Naive B cell (primary cell): ENCODE data around the gene PLEKHH3. TPM values are rescaled to one million over a fixed set of nuclear protein-coding genes. Genes with fewer than 3 reads are reported as not detected.

Experiments used
- ATAC-seq, 2 donors: fragments of 150-1000 bp; cut with Tn5 transposase; 2 replicates each; pipeline ENCODE4 v1.10.0; 2021; ENCODE audit warnings: low read depth in 2 of 2, mild to moderate bottlenecking in 2 of 2, moderate library complexity in 2 of 2
- DNase-seq: peaks from one replicate; pipeline ENCODE4 v3.0.0; 2022
- H3K27ac Mint-ChIP-seq, 6 donors: one replicate each; pipeline ENCODE4 v1.8.0; 2020 to 2022; ENCODE audit warnings: mild to moderate bottlenecking in 6 of 6, mixed read lengths in 6 of 6, moderate library complexity in 5 of 6, inconsistent platforms in 2 of 6
- H3K27me3 Mint-ChIP-seq, 3 donors: one replicate each; pipeline ENCODE4 v1.8.0; 2021 to 2022; ENCODE audit warnings: mixed read lengths in 3 of 3, mild to moderate bottlenecking in 1 of 3
- H3K36me3 Mint-ChIP-seq, 2 donors: one replicate each; pipeline ENCODE4 v1.8.0; 2020 to 2022; ENCODE audit warnings: mixed read lengths in 2 of 2, inconsistent platforms in 1 of 2, mild to moderate bottlenecking in 1 of 2
- H3K4me1 Mint-ChIP-seq, 3 donors: one replicate each; pipeline ENCODE4 v1.8.0; 2020 to 2022; ENCODE audit warnings: mixed read lengths in 3 of 3, inconsistent platforms in 1 of 3, mild to moderate bottlenecking in 1 of 3, moderate library complexity in 1 of 3
- H3K4me3 Mint-ChIP-seq, 8 donors: one replicate each; pipeline ENCODE4 v1.8.0; 2020 to 2022; ENCODE audit warnings: mild to moderate bottlenecking in 8 of 8, mixed read lengths in 8 of 8, moderate library complexity in 8 of 8, inconsistent platforms in 2 of 8
- H3K9me3 Mint-ChIP-seq, 7 donors: one replicate each; pipeline ENCODE4 v1.8.0; 2020 to 2022; ENCODE audit warnings: mixed read lengths in 7 of 7, mild to moderate bottlenecking in 5 of 7, inconsistent platforms in 2 of 7, moderate library complexity in 1 of 7
- polyA plus RNA-seq, 6 donors: library from polyadenylated mRNA; unstranded; fragments of 300-500 nt; fragmentation: Illumina TruSeq; gene quantifications; one replicate each; pipeline ENCODE4 v1.2.3, GENCODE V29; 2021; ENCODE audit warnings: low read depth in 6 of 6

The PLEKHH3 gene
- polyA plus RNA-seq, 6 donors from 2014 or later = not detected

DNA sequence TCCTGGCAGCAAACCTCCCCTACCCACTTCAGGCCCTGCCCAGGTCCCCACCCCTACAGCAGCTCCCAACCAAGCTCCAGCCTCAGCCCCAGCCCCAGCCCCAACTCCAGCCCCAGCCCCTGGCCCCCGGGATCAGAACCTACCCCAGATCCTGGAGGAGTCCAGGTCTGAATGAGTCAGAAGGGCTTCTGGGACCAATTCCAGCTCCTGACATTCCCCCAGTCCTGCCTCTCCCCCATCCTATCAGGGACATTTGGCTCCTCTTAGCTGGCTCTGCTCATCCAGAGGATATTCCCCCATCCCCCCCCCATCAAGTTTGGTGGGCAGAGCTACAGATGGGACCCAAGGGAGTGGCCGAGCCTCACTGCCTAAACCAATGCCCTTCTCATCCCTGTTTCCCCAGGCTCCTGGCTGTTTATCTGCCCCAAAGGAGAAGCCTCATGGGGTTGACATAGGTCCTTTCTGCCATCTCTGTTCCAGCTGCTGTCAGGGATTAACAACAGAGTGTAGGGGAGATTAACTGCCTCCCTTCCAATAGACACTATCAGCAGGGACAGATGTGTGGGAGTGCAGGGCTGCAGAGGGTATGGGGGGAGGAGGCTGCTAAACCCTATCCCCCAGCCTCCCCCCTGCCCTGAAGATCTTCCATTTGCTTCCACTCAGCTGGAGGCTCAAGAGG is 22.1 kb upstream of the PLEKHH3 start:
- H3K4me1 Mint-ChIP-seq = peaks cover 6 to 26% (median 10%) of the 10 kb centered on the region in 3 donors
- H3K9me3 Mint-ChIP-seq = no peaks in the 10 kb centered on the region
- peak overlapping the region in 1 of 6 donors; percentile 20 for H3K27ac Mint-ChIP-seq
- H3K36me3 Mint-ChIP-seq = peaks cover 8 to 23% of the 10 kb centered on the region in 2 donors
- no peak for ATAC-seq
- no peak for DNase-seq
- no peak overlapping the region for H3K4me3 Mint-ChIP-seq
- no peaks in the 10 kb centered on the region for H3K27me3 Mint-ChIP-seq

DNA sequence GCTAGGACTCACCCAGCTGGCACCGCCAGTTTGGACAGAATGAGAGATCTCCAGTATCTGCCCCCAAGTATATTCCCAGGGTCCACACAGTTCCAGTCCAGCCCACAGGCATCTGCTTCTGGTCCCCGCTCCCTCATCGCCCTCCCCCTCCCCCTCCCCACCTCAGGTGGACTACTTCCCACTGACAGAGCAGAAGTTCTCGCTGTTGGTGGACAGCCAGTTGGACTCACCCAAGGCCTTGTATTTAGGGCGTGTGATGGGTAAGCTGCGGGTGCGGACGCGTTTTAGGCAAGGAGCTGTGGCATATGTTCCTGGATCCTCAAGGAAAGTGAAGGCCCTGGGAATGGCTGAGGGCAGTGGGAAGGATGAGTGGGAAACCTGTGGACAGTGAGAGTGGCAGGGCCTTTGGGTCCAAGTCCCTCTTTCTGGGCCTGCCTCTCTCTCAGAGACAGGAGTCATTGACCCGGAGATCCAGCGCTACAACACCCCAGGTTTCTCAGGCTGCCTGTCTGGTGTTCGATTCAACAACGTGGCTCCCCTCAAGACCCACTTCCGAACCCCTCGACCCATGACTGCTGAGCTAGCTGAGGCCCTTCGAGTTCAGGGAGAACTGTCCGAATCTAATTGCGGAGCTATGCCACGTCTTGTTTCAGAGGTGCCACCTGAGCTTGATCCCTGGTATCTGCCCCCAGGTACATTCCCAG is 20.5 kb upstream of the PLEKHH3 start:
- Mint-ChIP-seq H3K36me3 (peaks cover 8 to 11% of the 10 kb centered on the region in 2 donors), H3K27me3 (no peaks in the 10 kb centered on the region), H3K27ac (peak overlapping the region in 1 of 6 donors; percentile 50), H3K9me3 (no peaks in the 10 kb centered on the region), H3K4me1 (peaks cover 0 to 10% (median 2%) of the 10 kb centered on the region in 3 donors), H3K4me3 (no peak overlapping the region)
- no peak for DNase-seq
- no peak for ATAC-seq

DNA sequence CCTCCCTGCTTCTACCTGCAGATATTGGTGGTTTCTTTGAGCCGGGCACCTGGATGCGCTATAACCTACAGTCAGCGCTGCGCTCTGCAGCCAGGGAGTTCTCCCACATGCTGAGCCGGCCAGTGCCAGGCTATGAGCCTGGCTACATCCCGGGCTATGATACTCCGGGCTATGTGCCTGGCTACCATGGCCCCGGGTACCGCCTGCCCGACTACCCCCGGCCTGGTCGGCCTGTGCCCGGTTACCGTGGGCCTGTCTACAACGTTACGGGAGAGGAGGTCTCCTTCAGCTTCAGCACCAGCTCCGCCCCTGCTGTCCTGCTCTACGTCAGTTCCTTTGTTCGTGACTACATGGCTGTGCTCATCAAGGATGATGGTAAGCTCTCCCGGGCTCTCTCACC is 18.7 kb upstream of the PLEKHH3 start:
- Mint-ChIP-seq H3K36me3 (peaks cover 0 to 1% of the 10 kb centered on the region in 2 donors), H3K4me3 (no peak overlapping the region), H3K27ac (no peak overlapping the region), H3K27me3 (no peaks in the 10 kb centered on the region), H3K4me1 (no peaks in the 10 kb centered on the region), H3K9me3 (no peaks in the 10 kb centered on the region)
- ATAC-seq = no peak
- DNase-seq = no peak

DNA sequence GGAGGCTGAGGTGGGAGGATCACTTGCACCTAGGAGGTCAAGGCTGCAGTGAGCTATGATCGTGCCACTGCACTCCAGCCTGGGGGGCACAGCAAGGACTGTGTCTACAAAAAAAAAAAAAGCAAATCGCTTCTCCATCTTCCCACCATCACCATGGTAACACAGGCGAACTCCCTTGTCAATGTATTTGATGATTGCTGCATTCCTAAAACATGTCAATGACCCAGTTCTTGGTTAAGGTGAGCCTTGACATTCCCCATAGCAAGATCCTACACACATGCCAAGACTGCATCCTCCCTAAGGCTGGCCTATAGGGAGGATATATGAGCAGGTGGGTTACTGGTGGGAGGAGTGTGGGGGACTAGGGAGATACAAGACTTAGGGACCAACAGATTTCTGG is 17.7 kb upstream of the PLEKHH3 start:
- no peaks in the 10 kb centered on the region for H3K27me3 Mint-ChIP-seq
- no peak overlapping the region for H3K27ac Mint-ChIP-seq
- H3K36me3 Mint-ChIP-seq = no peaks in the 10 kb centered on the region
- H3K4me1 Mint-ChIP-seq = no peaks in the 10 kb centered on the region
- ATAC-seq (no peak), DNase-seq (no peak)
- no peaks in the 10 kb centered on the region for H3K9me3 Mint-ChIP-seq
- H3K4me3 Mint-ChIP-seq = no peak overlapping the region

DNA sequence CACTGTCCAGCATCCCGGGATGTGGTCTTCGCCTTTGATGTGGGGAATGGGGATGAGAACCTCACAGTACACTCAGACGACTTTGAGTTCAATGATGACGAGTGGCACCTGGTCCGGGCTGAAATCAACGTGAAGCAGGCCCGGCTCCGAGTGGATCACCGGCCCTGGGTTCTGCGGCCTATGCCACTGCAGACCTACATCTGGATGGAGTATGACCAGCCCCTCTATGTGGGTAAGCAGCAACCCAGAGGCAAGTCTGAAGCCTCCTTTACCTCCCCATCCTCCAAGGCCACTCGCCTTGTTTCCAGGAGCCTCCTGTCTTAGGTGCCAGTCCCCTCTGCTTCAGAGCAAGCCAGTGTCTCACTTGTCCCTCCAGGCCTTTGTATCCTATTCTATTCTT is 15.7 kb upstream of the PLEKHH3 start:
- Mint-ChIP-seq H3K27ac (peak overlapping the region in 1 of 6 donors; percentile 23), H3K4me3 (no peak overlapping the region), H3K4me1 (peaks cover 0 to 7% (median 0%) of the 10 kb centered on the region in 3 donors), H3K27me3 (no peaks in the 10 kb centered on the region), H3K9me3 (no peaks in the 10 kb centered on the region), H3K36me3 (no peaks in the 10 kb centered on the region)
- no peak for ATAC-seq
- no peak for DNase-seq

DNA sequence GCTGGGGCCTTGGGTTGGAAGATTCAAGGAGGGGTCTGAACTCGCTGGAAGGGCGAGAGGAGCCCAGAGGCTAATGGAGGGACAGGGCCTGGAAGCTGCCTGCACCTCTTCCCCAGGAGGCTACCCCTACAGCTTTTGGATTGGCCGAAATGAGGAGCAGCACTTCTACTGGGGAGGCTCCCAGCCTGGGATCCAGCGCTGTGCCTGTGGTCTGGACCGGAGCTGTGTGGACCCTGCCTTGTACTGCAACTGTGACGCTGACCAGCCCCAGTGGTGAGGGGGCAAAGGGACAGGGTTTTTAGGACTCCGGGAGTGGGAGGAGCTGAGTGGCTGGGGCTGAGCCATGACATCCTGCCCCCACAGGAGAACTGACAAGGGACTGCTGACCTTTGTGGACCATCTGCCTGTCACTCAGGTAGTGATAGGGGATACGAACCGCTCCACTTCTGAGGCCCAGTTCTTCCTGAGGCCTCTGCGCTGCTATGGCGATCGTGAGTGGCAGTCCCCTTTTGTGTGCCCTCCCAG is 14.3 kb upstream of the PLEKHH3 start:
- H3K4me1 Mint-ChIP-seq = peaks cover 0 to 7% (median 0%) of the 10 kb centered on the region in 3 donors
- no peaks in the 10 kb centered on the region for H3K36me3 Mint-ChIP-seq
- DNase-seq (no peak), ATAC-seq (no peak)
- H3K4me3 Mint-ChIP-seq = no peak overlapping the region
- no peaks in the 10 kb centered on the region for H3K27me3 Mint-ChIP-seq
- no peaks in the 10 kb centered on the region for H3K9me3 Mint-ChIP-seq
- H3K27ac Mint-ChIP-seq = no peak overlapping the region

DNA sequence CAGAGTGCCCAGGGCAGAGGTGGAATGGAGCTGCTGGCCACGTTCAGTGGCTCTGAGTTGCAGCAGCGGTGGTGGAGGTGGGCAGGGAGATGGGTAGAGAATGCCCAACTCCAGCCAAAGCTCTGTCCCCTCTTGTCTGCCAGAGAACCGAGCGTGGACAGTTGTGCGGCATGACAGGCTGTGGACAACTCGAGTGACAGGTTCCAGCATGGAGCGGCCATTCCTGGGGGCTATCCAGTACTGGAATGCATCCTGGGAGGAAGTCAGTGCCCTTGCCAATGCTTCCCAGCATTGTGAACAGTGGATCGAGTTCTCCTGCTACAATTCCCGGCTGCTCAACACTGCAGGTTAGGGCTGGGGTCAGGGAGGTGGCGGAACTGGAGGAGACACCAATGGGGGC is 13.8 kb upstream of the PLEKHH3 start:
- Mint-ChIP-seq H3K36me3 (no peaks in the 10 kb centered on the region), H3K4me1 (peaks cover 0 to 7% (median 0%) of the 10 kb centered on the region in 3 donors), H3K4me3 (no peak overlapping the region), H3K27ac (no peak overlapping the region), H3K27me3 (peaks cover 0 to 2% (median 0%) of the 10 kb centered on the region in 3 donors), H3K9me3 (no peaks in the 10 kb centered on the region)
- ATAC-seq (no peak), DNase-seq (no peak)

DNA sequence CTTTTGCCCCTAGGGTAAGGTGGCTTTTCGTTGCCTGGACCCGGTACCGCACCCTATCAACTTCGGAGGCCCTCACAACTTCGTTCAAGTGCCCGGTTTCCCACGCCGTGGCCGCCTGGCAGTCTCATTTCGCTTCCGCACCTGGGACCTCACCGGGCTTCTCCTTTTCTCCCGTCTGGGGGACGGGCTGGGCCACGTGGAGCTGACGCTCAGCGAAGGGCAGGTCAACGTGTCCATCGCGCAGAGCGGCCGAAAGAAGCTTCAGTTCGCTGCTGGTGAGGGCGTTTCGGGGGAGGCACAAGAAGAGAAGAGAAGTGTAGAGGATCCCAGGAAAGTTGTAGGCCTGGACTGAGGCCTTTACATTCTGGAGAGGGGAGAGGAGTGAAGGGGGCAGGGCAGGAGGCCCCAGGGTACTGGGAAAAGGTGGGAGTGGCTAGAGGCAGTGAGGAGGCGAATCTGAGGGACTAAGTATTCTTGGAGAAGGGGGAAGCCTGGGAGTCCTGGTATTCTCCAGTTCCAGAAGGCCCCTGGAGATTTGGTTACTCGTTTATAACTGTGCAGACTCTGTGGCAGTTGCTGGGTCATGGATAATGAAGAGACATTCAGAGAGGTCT is 11.0 kb upstream of the PLEKHH3 start:
- no peaks in the 10 kb centered on the region for H3K9me3 Mint-ChIP-seq
- no peaks in the 10 kb centered on the region for H3K36me3 Mint-ChIP-seq
- H3K27ac Mint-ChIP-seq = no peak overlapping the region
- H3K4me1 Mint-ChIP-seq = peaks cover 11 to 14% (median 11%) of the 10 kb centered on the region in 3 donors
- ATAC-seq (no peak), DNase-seq (no peak)
- H3K4me3 Mint-ChIP-seq = no peak overlapping the region
- H3K27me3 Mint-ChIP-seq = peaks cover 0 to 18% (median 3%) of the 10 kb centered on the region in 3 donors

DNA sequence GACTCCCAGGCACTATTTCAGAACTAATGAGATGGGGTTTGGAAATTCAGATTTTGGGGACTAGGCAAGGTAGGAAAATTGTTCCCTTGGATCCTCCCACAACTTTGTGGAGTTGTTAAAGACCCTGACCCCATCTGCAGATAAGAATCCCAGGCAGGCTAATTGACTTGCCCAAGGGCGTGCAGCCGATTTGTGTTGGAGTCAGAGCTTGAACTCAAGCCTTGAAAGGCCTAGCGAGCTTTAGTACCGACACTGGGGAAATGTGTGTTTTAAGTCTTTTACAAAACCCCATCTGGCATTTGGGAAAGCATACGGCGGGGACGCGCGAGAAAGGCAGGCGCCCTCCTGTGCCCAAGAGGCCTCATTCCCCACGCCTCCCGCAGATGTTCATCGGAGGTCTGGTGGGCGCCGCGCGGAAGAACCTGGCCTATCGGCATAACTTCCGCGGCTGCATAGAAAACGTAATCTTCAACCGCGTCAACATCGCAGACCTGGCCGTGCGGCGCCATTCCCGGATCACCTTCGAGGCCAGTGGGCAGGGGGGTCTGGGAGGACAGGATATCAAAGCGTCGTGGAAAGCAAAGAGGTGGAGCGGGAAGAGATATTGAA is 9.8 kb upstream of the PLEKHH3 start:
- peaks cover 6 to 30% (median 14%) of the 10 kb centered on the region in 3 donors for H3K27me3 Mint-ChIP-seq
- no peak for DNase-seq

DNA sequence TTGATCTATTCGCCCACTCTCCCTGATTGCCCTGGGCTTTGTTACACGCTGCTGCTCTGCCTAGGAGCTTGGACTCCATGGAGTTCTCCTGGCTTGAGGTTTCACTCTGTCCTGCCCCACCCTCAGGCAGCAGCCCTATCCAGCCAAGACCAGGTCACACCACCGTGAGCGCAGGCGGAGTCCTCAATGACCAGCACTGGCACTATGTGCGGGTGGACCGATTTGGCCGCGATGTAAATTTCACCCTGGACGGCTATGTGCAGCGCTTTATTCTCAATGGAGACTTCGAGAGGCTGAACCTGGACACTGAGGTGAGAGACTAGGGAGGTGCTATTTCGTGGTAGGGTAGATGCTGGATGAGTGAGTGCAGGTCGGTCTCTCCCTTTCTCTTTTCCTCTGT is 9.0 kb upstream of the PLEKHH3 start:
- Mint-ChIP-seq H3K4me1 (peaks cover 29 to 30% (median 30%) of the 10 kb centered on the region in 3 donors), H3K36me3 (no peaks in the 10 kb centered on the region), H3K27me3 (peaks cover 10 to 37% (median 22%) of the 10 kb centered on the region in 3 donors), H3K9me3 (no peaks in the 10 kb centered on the region), H3K4me3 (peak overlapping the region in 3 of 8 donors; percentile 16 to 52 (median 42)), H3K27ac (peak overlapping the region in 1 of 6 donors; percentile 47)
- ATAC-seq = no peak
- no peak for DNase-seq

More for the DNA sequence above, 9.8 kb upstream of the PLEKHH3 start:
- H3K36me3 Mint-ChIP-seq = no peaks in the 10 kb centered on the region
- H3K4me3 Mint-ChIP-seq = no peak overlapping the region
- no peak for ATAC-seq
- peaks cover 23 to 26% (median 23%) of the 10 kb centered on the region in 3 donors for H3K4me1 Mint-ChIP-seq
- H3K27ac Mint-ChIP-seq = no peak overlapping the region
- H3K9me3 Mint-ChIP-seq = no peaks in the 10 kb centered on the region

DNA sequence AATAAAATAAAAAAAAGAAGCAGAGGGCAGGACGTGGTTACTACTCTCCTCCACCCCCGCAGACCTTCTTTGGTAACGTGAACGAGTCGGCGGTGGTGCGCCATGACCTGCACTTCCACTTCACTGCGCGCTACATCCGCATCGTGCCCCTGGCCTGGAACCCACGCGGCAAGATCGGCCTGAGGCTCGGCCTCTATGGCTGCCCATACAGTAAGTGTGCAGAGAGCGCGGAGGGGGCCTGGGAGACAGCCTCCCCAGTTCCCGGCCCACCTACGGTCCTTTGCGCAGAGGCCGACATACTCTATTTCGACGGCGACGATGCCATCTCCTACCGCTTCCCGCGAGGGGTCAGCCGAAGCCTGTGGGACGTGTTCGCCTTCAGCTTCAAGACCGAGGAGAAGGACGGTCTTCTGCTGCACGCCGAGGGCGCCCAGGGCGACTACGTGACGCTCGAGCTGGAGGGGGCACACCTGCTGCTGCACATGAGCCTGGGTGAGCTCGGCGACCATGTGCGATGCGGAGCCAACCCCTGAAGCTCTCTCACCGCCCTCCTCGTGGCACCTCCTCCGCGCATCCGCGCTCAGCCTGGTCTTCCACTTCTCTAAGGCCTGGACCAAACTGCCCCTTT is 8.2 kb upstream of the PLEKHH3 start:
- no peak overlapping the region for H3K27ac Mint-ChIP-seq
- ATAC-seq (no peak), DNase-seq (no peak)
- H3K4me1 Mint-ChIP-seq = peaks cover 34 to 35% (median 34%) of the 10 kb centered on the region in 3 donors
- no peaks in the 10 kb centered on the region for H3K36me3 Mint-ChIP-seq
- peaks cover 10 to 44% (median 29%) of the 10 kb centered on the region in 3 donors for H3K27me3 Mint-ChIP-seq
- peak overlapping the region in 1 of 8 donors; percentile 52 for H3K4me3 Mint-ChIP-seq
- no peaks in the 10 kb centered on the region for H3K9me3 Mint-ChIP-seq

DNA sequence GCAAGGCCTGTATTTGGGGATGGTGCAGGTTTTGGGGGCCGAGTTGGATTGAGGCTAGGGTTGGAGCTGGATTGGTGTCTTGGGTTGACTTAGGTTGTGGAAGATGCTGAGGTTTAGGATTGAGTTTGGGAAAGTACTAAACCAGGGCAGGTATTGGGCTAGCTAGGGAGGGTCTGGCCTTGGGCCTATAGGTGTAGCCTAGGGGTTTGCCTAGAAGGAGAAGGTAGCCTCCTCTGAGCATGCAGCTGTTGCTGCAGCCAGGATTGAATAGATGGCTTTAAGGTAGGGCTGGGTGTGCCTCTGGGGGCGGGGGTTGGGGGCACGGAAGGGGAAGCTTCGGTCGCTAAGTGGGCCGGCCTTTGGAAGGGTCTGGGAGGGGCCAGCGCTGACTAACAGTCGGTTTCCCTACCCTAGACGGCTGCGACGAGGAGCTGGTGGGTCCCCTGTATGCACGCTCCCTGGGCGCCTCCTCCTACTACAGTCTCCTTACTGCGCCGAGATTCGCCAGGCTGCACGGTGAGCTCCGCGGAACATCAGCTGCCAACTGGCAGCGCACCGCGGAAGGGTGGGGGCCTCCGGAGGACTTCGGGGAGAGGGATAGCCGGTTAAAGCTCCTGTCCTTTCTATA is 6.7 kb upstream of the PLEKHH3 start:
- ATAC-seq (peak; percentile 8 to 10), DNase-seq (no peak)
- H3K27ac Mint-ChIP-seq = peak overlapping the region in 3 of 6 donors; percentile 39 to 54 (median 52)
- H3K27me3 Mint-ChIP-seq = peaks cover 14 to 48% (median 29%) of the 10 kb centered on the region in 3 donors
- H3K4me1 Mint-ChIP-seq = peaks cover 42 to 47% (median 47%) of the 10 kb centered on the region in 3 donors
- H3K36me3 Mint-ChIP-seq = no peaks in the 10 kb centered on the region
- H3K9me3 Mint-ChIP-seq = peaks cover 0 to 2% (median 0%) of the 10 kb centered on the region in 7 donors
- H3K4me3 Mint-ChIP-seq = peak overlapping the region; percentile 35 to 84 (median 72)
